Keratinocyte (primary cell): ENCODE results near the gene SYT9. TPM values are rescaled to one million over a fixed set of nuclear protein-coding genes. Genes with fewer than 3 reads are reported as not detected.

Experiments used
- DNase-seq: peaks from one replicate; pipeline ENCODE4 v3.0.0-alpha.2; 2011; ENCODE audit warnings: low read depth, missing footprints, low spot score
- FAIRE-seq: peaks from 2 replicates; lab custom pipeline; 2011; peaks lifted over from hg19 to GRCh38; lab: Jason Lieb, UNC
- H2AFZ ChIP-seq: 2 replicates; pipeline ENCODE4 v1.6.0; 2012; ENCODE audit warnings: low read length, control low read depth, inconsistent platforms; ENCODE audit not compliant: control insufficient read depth
- H3K27ac ChIP-seq: 2 replicates; pipeline ENCODE4 v1.5.1; 2011; ENCODE audit warnings: low read length; ENCODE audit not compliant: control insufficient read depth, insufficient read depth
- H3K27me3 ChIP-seq: 3 replicates; pipeline ENCODE4 v1.6.0; 2011; ENCODE audit warnings: low read length; ENCODE audit not compliant: control insufficient read depth, insufficient read depth; ENCODE audit errors: extremely low read depth
- H3K36me3 ChIP-seq, 2 experiments: 2 replicates in 1 of 2; 3 replicates in 1 of 2; pipeline ENCODE4 v1.5.1; 2011; ENCODE audit warnings: low read length in 2 of 2, mild to moderate bottlenecking in 1 of 2; ENCODE audit not compliant: control insufficient read depth in 2 of 2, insufficient read depth in 2 of 2; ENCODE audit errors: extremely low read depth in 1 of 2
- H3K4me1 ChIP-seq: 3 replicates; pipeline ENCODE4 v1.5.1; 2011; ENCODE audit warnings: low read length; ENCODE audit not compliant: control insufficient read depth, insufficient read depth; ENCODE audit errors: extremely low read depth
- H3K4me2 ChIP-seq: 3 replicates; pipeline ENCODE4 v1.6.0; 2011; ENCODE audit warnings: low read depth, low read length; ENCODE audit not compliant: control insufficient read depth, insufficient read depth; ENCODE audit errors: extremely low read depth
- H3K4me3 ChIP-seq, 3 experiments: fragments of 200-600 bp in 1 of 3; sonication (generic) in 1 of 3; 2 replicates in 2 of 3; 3 replicates in 1 of 3; pipeline ENCODE4 v1.5.1; 2011 to 2016; ENCODE audit warnings: low read length in 3 of 3, mild to moderate bottlenecking in 3 of 3, control low read depth in 2 of 3, inconsistent platforms in 1 of 3, low read depth in 1 of 3, mixed read lengths in 1 of 3, mixed run types in 1 of 3, moderate library complexity in 1 of 3; ENCODE audit not compliant: control insufficient read depth in 2 of 3, insufficient read depth in 2 of 3; ENCODE audit errors: extremely low read depth in 1 of 3
- H3K79me2 ChIP-seq: 2 replicates; pipeline ENCODE4 v1.6.0; 2012; ENCODE audit warnings: low read length; ENCODE audit not compliant: control insufficient read depth, insufficient read depth
- H3K9ac ChIP-seq: 3 replicates; pipeline ENCODE4 v1.6.0; 2011; ENCODE audit warnings: low read length; ENCODE audit not compliant: control insufficient read depth, insufficient read depth; ENCODE audit errors: extremely low read depth
- H3K9me1 ChIP-seq: 3 replicates; pipeline ENCODE4 v1.6.0; 2011; ENCODE audit warnings: low read length; ENCODE audit not compliant: control insufficient read depth, insufficient read depth; ENCODE audit errors: extremely low read depth
- H3K9me3 ChIP-seq: 2 replicates; pipeline ENCODE4 v1.5.1; 2012; ENCODE audit warnings: low read depth, low read length; ENCODE audit not compliant: control insufficient read depth
- H4K20me1 ChIP-seq: 3 replicates; pipeline ENCODE4 v1.6.0; 2011; ENCODE audit warnings: low read length; ENCODE audit not compliant: control insufficient read depth, insufficient read depth; ENCODE audit errors: extremely low read depth
- EZH2 ChIP-seq: IDR thresholded peaks from one replicate; pipeline ENCODE4 v1.6.1; 2012; ENCODE audit warnings: inconsistent platforms, mild to moderate bottlenecking, low read length, moderate library complexity
- dilution Hi-C: fragments of 300-500 bp; cut with MboI; formaldehyde crosslinking; loops from one replicate; pipeline ENCODE4 v1.7.0; 2020; ENCODE audit warnings: low sequenced_read_pairs; ENCODE audit not compliant: extremely low pct_ligation_motif_present
- polyA plus RNA-seq, 5 experiments: library from polyadenylated mRNA; depleted of rRNA in 3 of 5; stranded (reverse) in 3 of 5; stranded (forward) in 1 of 5; unstranded in 1 of 5; fragments of >200 nt; gene quantifications; 1 replicate in 1 of 5; 2 replicates in 3 of 5; 3 replicates in 1 of 5; pipeline versions ENCODE4 v1.2.1 to v1.2.3, GENCODE V29; 2011 to 2012; ENCODE audit warnings: missing spikeins in 2 of 5, low read depth in 1 of 5, low replicate concordance in 1 of 5
- TF ChIP-seq, protein P1 (sequence below), 3 experiments: IDR thresholded peaks in 1 of 3; conservative IDR thresholded peaks in 1 of 3; optimal IDR thresholded peaks in 1 of 3; 2 replicates in 2 of 3; 3 replicates in 1 of 3; pipeline versions ENCODE3 to v1.5.1; 2011; ENCODE audit warnings: low read length in 3 of 3, mild to moderate bottlenecking in 3 of 3, moderate library complexity in 2 of 3, control low read depth in 1 of 3, inconsistent platforms in 1 of 3; ENCODE audit not compliant: insufficient read depth in 2 of 3; ENCODE audit errors: extremely low read depth in 1 of 3

The SYT9 gene
- polyA plus RNA-seq, 1 donor (not counting 4 experiments of a cell fraction or from before 2014, with no cell fraction given), result not detected

DNA sequence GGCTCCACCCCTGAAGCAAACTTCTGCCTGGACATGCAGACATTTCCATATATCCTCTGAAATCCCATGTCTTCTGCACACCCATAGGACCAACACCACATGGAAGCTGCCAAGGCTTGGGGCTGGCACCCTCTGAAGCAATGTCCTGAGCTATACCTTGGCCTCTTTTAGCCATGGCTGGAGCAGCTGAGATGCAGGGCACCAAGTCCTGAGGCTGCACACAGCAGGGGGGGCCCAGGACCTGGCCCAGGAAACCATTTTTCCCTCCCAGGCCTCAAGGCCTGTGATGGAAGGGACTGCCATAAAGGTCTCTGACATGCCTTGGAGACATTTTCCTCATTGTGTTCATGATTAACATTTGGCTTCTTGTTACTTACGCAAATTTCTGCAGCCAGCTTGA is 34.5 kb downstream of the SYT9 start:
- Histone ChIP-seq H3K79me2 (no peaks in the 10 kb centered on the region), H3K4me2 (no peak overlapping the region), H3K9me3 (peaks cover 2% of the 10 kb centered on the region), H3K9me1 (no peaks in the 10 kb centered on the region), H2AFZ (no peak overlapping the region), H3K36me3 (no peaks in the 10 kb centered on the region), H3K4me1 (peaks cover 6% of the 10 kb centered on the region), H4K20me1 (no peaks in the 10 kb centered on the region), H3K27me3 (no peaks in the 10 kb centered on the region), H3K9ac (no peak overlapping the region), H3K27ac (no peak overlapping the region), H3K4me3 (no peak overlapping the region)
- TF ChIP-seq, protein P1, sequence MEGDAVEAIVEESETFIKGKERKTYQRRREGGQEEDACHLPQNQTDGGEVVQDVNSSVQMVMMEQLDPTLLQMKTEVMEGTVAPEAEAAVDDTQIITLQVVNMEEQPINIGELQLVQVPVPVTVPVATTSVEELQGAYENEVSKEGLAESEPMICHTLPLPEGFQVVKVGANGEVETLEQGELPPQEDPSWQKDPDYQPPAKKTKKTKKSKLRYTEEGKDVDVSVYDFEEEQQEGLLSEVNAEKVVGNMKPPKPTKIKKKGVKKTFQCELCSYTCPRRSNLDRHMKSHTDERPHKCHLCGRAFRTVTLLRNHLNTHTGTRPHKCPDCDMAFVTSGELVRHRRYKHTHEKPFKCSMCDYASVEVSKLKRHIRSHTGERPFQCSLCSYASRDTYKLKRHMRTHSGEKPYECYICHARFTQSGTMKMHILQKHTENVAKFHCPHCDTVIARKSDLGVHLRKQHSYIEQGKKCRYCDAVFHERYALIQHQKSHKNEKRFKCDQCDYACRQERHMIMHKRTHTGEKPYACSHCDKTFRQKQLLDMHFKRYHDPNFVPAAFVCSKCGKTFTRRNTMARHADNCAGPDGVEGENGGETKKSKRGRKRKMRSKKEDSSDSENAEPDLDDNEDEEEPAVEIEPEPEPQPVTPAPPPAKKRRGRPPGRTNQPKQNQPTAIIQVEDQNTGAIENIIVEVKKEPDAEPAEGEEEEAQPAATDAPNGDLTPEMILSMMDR (optimal IDR thresholded peaks at IDR 0.05 in 1 of 3, IDR thresholded peaks at IDR 0.05 in 1 of 3, conservative IDR thresholded peaks at IDR 0.05 in 1 of 3; ENCODE audit: extremely low read depth in 1 of 3, insufficient read depth in 2 of 3, low read length in 3 of 3), result no peak
- no peak for TF ChIP-seq EZH2
- FAIRE-seq (no peak), DNase-seq (no peak)
- dilution Hi-C loops, result no loop called here

DNA sequence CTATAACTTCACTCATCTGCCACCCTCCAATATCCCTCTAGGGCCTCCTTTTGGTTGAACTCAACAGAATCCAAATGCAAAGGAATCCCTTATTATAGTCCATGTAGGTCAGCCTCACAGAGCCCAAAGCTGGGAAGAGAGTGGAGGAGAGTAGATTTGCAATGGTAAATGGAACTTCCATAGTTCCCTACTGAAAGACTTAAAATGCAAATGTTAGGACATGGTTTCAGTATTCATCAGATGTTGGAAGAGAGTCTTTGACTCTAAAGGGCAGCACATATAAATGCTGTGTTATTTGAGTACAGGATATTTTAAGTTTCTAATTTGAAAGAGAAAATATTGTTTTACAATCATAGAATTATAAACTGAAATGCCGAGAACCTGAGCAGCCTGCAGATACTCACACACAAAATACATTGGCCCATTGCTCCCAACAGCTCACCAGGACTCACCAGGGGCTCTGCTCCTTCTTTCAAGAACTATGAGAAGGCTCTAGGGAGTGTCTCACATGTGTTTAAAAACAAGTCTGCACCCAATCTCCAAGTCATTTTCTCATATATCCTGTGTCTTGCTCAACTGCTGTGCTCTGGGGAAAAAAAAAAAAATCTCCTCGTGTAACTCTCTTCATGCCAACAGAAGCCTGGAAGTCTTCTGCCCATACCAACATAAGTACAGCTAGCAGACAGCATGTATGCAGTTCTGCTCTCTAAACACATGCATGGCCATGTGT is 39.6 kb downstream of the SYT9 start:
- FAIRE-seq (no peak), DNase-seq (no peak)
- Histone ChIP-seq H3K9me3 (no peaks in the 10 kb centered on the region), H4K20me1 (no peaks in the 10 kb centered on the region), H3K36me3 (no peaks in the 10 kb centered on the region), H3K4me2 (no peak overlapping the region), H2AFZ (no peak overlapping the region), H3K27ac (no peak overlapping the region), H3K9me1 (no peaks in the 10 kb centered on the region), H3K9ac (no peak overlapping the region), H3K79me2 (no peaks in the 10 kb centered on the region), H3K4me3 (no peak overlapping the region), H3K4me1 (no peaks in the 10 kb centered on the region), H3K27me3 (no peaks in the 10 kb centered on the region)
- dilution Hi-C loops, result no loop called here
- no peak for TF ChIP-seq EZH2
- TF ChIP-seq, protein P1 (optimal IDR thresholded peaks at IDR 0.05 in 1 of 3, IDR thresholded peaks at IDR 0.05 in 1 of 3, conservative IDR thresholded peaks at IDR 0.05 in 1 of 3; ENCODE audit: extremely low read depth in 1 of 3, insufficient read depth in 2 of 3, low read length in 3 of 3), result no peak
